OCI-LY1 (cell line): ENCODE data around the gene SF3A1.

ENCODE experiments used
- H2AFZ ChIP-seq: fragments of 200-600 bp; sonication (generic), shearing (Covaris generic); 2 replicates; pipeline ENCODE4 v1.6.0; 2014; ENCODE audit warnings: antibody characterized with exemption, mild to moderate bottlenecking, low read length
- H3F3A ChIP-seq: fragments of 200-600 bp; sonication (generic), shearing (Covaris generic); 2 replicates; pipeline ENCODE4 v1.6.0; 2014; ENCODE audit warnings: mild to moderate bottlenecking, antibody characterized with exemption, low read length, moderate library complexity; ENCODE audit not compliant: insufficient read depth
- H3K27ac ChIP-seq: fragments of 200-600 bp; sonication (generic); 2 replicates; pipeline ENCODE4 v1.5.1; 2014; ENCODE audit warnings: low read length, mixed run types, mild to moderate bottlenecking, low read depth; ENCODE audit not compliant: poor library complexity, severe bottlenecking
- H3K27me3 ChIP-seq: fragments of 200-600 bp; sonication (generic); 2 replicates; pipeline ENCODE4 v1.6.0; 2014; ENCODE audit warnings: antibody characterized with exemption, mild to moderate bottlenecking, low read length, moderate library complexity; ENCODE audit not compliant: insufficient read depth
- H3K36me3 ChIP-seq: fragments of 200-600 bp; sonication (generic); 2 replicates; pipeline ENCODE4 v1.6.1; 2014; ENCODE audit warnings: mild to moderate bottlenecking, antibody characterized with exemption, low read length, moderate library complexity, mixed read lengths; ENCODE audit not compliant: insufficient read depth
- H3K4me1 ChIP-seq: fragments of 200-600 bp; sonication (generic); 2 replicates; pipeline ENCODE4 v1.5.1; 2014; ENCODE audit warnings: mild to moderate bottlenecking, low read length, moderate library complexity; ENCODE audit not compliant: insufficient read depth, severe bottlenecking
- H3K4me2 ChIP-seq: fragments of 200-600 bp; sonication (generic), shearing (Covaris generic); 2 replicates; pipeline ENCODE4 v1.6.1; 2014; ENCODE audit warnings: low read length
- H3K4me3 ChIP-seq: fragments of 200-600 bp; sonication (generic); 2 replicates; pipeline ENCODE4 v1.5.1; 2014; ENCODE audit warnings: low read length, low read depth, mild to moderate bottlenecking, mixed read lengths; ENCODE audit not compliant: poor library complexity, severe bottlenecking
- H3K79me2 ChIP-seq: fragments of 200-600 bp; shearing (Covaris generic); 2 replicates; pipeline ENCODE4 v1.6.1; 2016; ENCODE audit warnings: mixed run types, low read length, mixed read lengths; ENCODE audit not compliant: insufficient read depth
- H3K9ac ChIP-seq: fragments of 200-600 bp; sonication (generic), shearing (Covaris generic); 2 replicates; pipeline ENCODE4 v1.6.1; 2014; ENCODE audit warnings: mild to moderate bottlenecking, low read length, mixed read lengths
- H3K9me2 ChIP-seq: fragments of 200-600 bp; sonication (generic), shearing (Covaris generic); 2 replicates; pipeline ENCODE4 v1.6.1; 2014; ENCODE audit warnings: low read depth, mild to moderate bottlenecking, low read length, mixed read lengths
- H3K9me3 ChIP-seq: fragments of 200-600 bp; shearing (Covaris generic); 2 replicates; pipeline ENCODE4 v1.6.1; 2014; ENCODE audit warnings: low read length, mixed read lengths
- H4K20me1 ChIP-seq: fragments of 200-600 bp; sonication (generic), shearing (Covaris generic); 2 replicates; pipeline ENCODE4 v1.6.0; 2016; ENCODE audit warnings: mild to moderate bottlenecking, low read length; ENCODE audit not compliant: insufficient read depth
- CTCF ChIP-seq: fragments of 200-600 bp; sonication (generic), shearing (Covaris generic); IDR thresholded peaks from 2 replicates; pipeline ENCODE4 v1.5.1; 2017; ENCODE audit warnings: mild to moderate bottlenecking, antibody characterized with exemption, low read length, moderate library complexity, mixed read lengths
- EZH2 ChIP-seq: fragments of 200-600 bp; sonication (generic), shearing (Covaris generic); IDR thresholded peaks from 2 replicates; pipeline ENCODE4 v1.8.0; 2017; ENCODE audit warnings: borderline replicate concordance, mixed run types, mild to moderate bottlenecking, antibody characterized with exemption, low read length, moderate library complexity, mixed read lengths

Gene SF3A1

GRCh38 chr22:30325065-30325720, 31.5 kb downstream of the SF3A1 start:
- H3K4me2 ChIP-seq: peak overlapping the region; percentile 95
- H3K79me2 ChIP-seq: no peaks in the 10 kb centered on the region

GRCh38 chr22:30324014-30324730, 32.5 kb downstream of the SF3A1 start:
- H3K27me3 ChIP-seq: no peaks in the 10 kb centered on the region
- no peak for TF ChIP-seq EZH2
- TF ChIP-seq CTCF: no peak
- peaks cover 29% of the 10 kb centered on the region for H3K4me1 ChIP-seq
- no peak overlapping the region; the same call in 1 of the 2 replicates for H3K9ac ChIP-seq
- no peaks in the 10 kb centered on the region for H3K9me3 ChIP-seq
- peaks cover 10% of the 10 kb centered on the region; the same call in 1 of the 2 replicates for H3K36me3 ChIP-seq
- H4K20me1 ChIP-seq: no peaks in the 10 kb centered on the region
- no peak overlapping the region for H3K27ac ChIP-seq
- no peaks in the 10 kb centered on the region for H3K79me2 ChIP-seq
- H2AFZ ChIP-seq: no peak overlapping the region
- no peak overlapping the region for H3K4me3 ChIP-seq
- no peaks in the 10 kb centered on the region for H3F3A ChIP-seq
- H3K4me2 ChIP-seq: peak overlapping the region; percentile 95; the same call in 1 of the 2 replicates
- no peaks in the 10 kb centered on the region for H3K9me2 ChIP-seq

More at GRCh38 chr22:30325065-30325720, 31.5 kb downstream of the SF3A1 start:
- no peaks in the 10 kb centered on the region for H3K27me3 ChIP-seq
- no peaks in the 10 kb centered on the region for H3K9me3 ChIP-seq
- TF ChIP-seq CTCF: no peak
- TF ChIP-seq EZH2: no peak
- no peaks in the 10 kb centered on the region for H3F3A ChIP-seq
- H3K9ac ChIP-seq: peak overlapping the region; percentile 79; the same call in 1 of the 2 replicates
- no peak overlapping the region for H3K27ac ChIP-seq
- H2AFZ ChIP-seq: no peak overlapping the region
- no peaks in the 10 kb centered on the region for H4K20me1 ChIP-seq
- peaks cover 14% of the 10 kb centered on the region; the same call in 1 of the 2 replicates for H3K36me3 ChIP-seq
- peak overlapping the region; percentile 93 for H3K4me3 ChIP-seq
- H3K4me1 ChIP-seq: peaks cover 29% of the 10 kb centered on the region
- H3K9me2 ChIP-seq: no peaks in the 10 kb centered on the region

GRCh38 chr22:30323246-30323645, 33.4 kb downstream of the SF3A1 start:
- Histone ChIP-seq H3K9me2 (no peaks in the 10 kb centered on the region), H2AFZ (no peak overlapping the region), H3K27ac (no peak overlapping the region), H3K4me2 (no peak overlapping the region), H3K36me3 (peaks cover 4% of the 10 kb centered on the region; the same call in 1 of the 2 replicates), H3K4me3 (no peak overlapping the region), H3K27me3 (no peaks in the 10 kb centered on the region), H3K9me3 (no peaks in the 10 kb centered on the region), H4K20me1 (no peaks in the 10 kb centered on the region), H3F3A (no peaks in the 10 kb centered on the region), H3K4me1 (peaks cover 29% of the 10 kb centered on the region), H3K9ac (no peak overlapping the region), H3K79me2 (no peaks in the 10 kb centered on the region)
- TF ChIP-seq EZH2 (no peak), CTCF (no peak)
